Neural progenitor cell (in vitro differentiated cells): ENCODE measurements around the gene BLTP2.

Experiments used
- EZH2 ChIP-seq: fragments of 200-600 bp; sonication (generic); IDR thresholded peaks from 2 replicates; pipeline ENCODE4 v1.6.1; 2017; ENCODE audit warnings: antibody characterized with exemption, mild to moderate bottlenecking, moderate library complexity
- TF ChIP-seq, protein P1 (sequence below): fragments of 200-600 bp; sonication (generic); IDR thresholded peaks from 2 replicates; pipeline ENCODE4 v1.5.1; 2017; ENCODE audit warnings: antibody characterized with exemption, mild to moderate bottlenecking

DNA sequence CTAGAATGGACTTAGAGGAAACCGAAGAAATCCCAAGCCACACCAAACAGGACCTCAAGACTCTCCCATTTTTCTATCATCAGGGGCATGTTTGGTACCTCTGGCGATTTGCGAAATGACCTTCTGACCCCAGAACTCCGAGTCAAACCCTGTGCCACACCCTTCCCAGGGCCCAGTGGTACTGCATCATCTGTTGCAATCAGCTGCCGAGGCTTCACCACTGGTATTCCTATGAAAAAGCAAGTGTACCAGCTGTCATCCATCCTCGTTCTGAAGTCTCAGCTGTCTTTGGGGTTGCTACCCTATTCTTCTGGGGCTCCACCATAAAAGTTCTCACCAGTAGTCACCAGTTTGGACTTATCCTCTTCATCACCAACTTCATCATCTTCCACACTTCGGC, 28.7 kb downstream of the BLTP2 start:
- TF ChIP-seq EZH2, result no peak
- TF ChIP-seq, protein P1, sequence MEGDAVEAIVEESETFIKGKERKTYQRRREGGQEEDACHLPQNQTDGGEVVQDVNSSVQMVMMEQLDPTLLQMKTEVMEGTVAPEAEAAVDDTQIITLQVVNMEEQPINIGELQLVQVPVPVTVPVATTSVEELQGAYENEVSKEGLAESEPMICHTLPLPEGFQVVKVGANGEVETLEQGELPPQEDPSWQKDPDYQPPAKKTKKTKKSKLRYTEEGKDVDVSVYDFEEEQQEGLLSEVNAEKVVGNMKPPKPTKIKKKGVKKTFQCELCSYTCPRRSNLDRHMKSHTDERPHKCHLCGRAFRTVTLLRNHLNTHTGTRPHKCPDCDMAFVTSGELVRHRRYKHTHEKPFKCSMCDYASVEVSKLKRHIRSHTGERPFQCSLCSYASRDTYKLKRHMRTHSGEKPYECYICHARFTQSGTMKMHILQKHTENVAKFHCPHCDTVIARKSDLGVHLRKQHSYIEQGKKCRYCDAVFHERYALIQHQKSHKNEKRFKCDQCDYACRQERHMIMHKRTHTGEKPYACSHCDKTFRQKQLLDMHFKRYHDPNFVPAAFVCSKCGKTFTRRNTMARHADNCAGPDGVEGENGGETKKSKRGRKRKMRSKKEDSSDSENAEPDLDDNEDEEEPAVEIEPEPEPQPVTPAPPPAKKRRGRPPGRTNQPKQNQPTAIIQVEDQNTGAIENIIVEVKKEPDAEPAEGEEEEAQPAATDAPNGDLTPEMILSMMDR, result no peak
